Esophagus muscularis mucosa (tissue), 4 donors: Measurements from ENCODE around the gene NPLOC4. TPM values are rescaled to one million over a fixed set of nuclear protein-coding genes. Genes with fewer than 3 reads are reported as not detected.

Experiments
- DNase-seq: peaks from one replicate; pipeline ENCODE4 v3.0.0-alpha.2; 2017; ENCODE audit errors: extremely low spot score
- H3K27ac ChIP-seq, 4 donors: fragments of 200-600 bp; sonication (generic); replicated peaks in 1 of 4; 1 replicate in 3 of 4; 2 replicates in 1 of 4; pipeline ENCODE4 v1.5.1; 2016 to 2019; ENCODE audit warnings: mild to moderate bottlenecking in 1 of 4
- H3K27me3 ChIP-seq, 4 donors: fragments of 200-600 bp; sonication (generic); one replicate each; pipeline versions ENCODE4 v1.5.1 to v1.6.0; 2016 to 2019
- H3K36me3 ChIP-seq, 4 donors: fragments of 200-600 bp; sonication (generic); one replicate each; pipeline ENCODE4 v1.5.1; 2016 to 2019
- H3K4me1 ChIP-seq, 4 donors: fragments of 200-600 bp; sonication (generic); one replicate each; pipeline ENCODE4 v1.5.1; 2016 to 2019
- H3K4me3 ChIP-seq, 4 donors: fragments of 200-600 bp; sonication (generic); 1 replicate in 2 of 4; 2 replicates in 2 of 4; pipeline ENCODE4 v1.5.1; 2016 to 2019; ENCODE audit warnings: mild to moderate bottlenecking in 4 of 4, moderate library complexity in 1 of 4
- H3K9me3 ChIP-seq, 4 donors: fragments of 200-600 bp; sonication (generic); 1 replicate in 3 of 4; 2 replicates in 1 of 4; pipeline ENCODE4 v1.5.1; 2016 to 2019
- CTCF ChIP-seq, 3 experiments: fragments of 200-600 bp in 2 of 3; fragments of 450-650 bp in 1 of 3; sonication (generic) in 2 of 3; IDR thresholded peaks; one replicate each; pipeline ENCODE4 v1.5.1; 2017 to 2019; ENCODE audit warnings: antibody characterized with exemption in 3 of 3, mild to moderate bottlenecking in 2 of 3, moderate library complexity in 1 of 3
- EP300 ChIP-seq: sonication (generic); formaldehyde crosslinking; IDR thresholded peaks from one replicate; pipeline ENCODE4 v1.6.1; 2017; ENCODE audit warnings: antibody characterized with exemption
- POLR2A ChIP-seq: fragments of 450-650 bp; IDR thresholded peaks from one replicate; pipeline ENCODE4 v1.6.1; 2017; ENCODE audit warnings: antibody characterized with exemption, moderate library complexity, mild to moderate bottlenecking, low read depth
- POLR2AphosphoS5 ChIP-seq, 2 donors: sonication (generic); formaldehyde crosslinking; IDR thresholded peaks; one replicate each; pipeline ENCODE4 v1.6.1; 2017; ENCODE audit warnings: antibody characterized with exemption in 2 of 2
- WGBS: methylation state at CpG from one replicate; pipeline ENCODE4 v1.1.5; 2018; 5-methylcytosine and 5-hydroxymethylcytosine counted together
- intact Hi-C: fragments of 100-400 bp; cut with DNase I; formaldehyde crosslinking; loops from one replicate; pipeline ENCODE4 v1.15.1; 2023
- total RNA-seq, 4 donors: library from RNA; depleted of rRNA; stranded (reverse); fragments of >200 nt; gene quantifications; one replicate each; pipeline versions ENCODE4 v1.1.0 to v1.2.1, GENCODE V29; 2016

Gene NPLOC4
- total RNA-seq, 4 donors from 2014 or later, result 58.1 to 86.6 (median 65.7) TPM

- 99% methylated on average over 10 of the region's 18 CpGs for WGBS
- TF ChIP-seq POLR2A (no peak), CTCF (IDR thresholded peaks at IDR 0.05) (no peak), EP300 (no peak), POLR2AphosphoS5 (IDR thresholded peaks at IDR 0.05) (no peak)
Observed at GRCh38 chr17:81569986-81570514, 66.9 kb downstream of the NPLOC4 start.

GRCh38 chr17:81568416-81568815 lies 68.5 kb downstream of the NPLOC4 start:
- intact Hi-C loops, result no loop called here
- Histone ChIP-seq H3K27ac (peak overlapping the region in 3 of 4 donors; percentile 37 to 86 (median 82)), H3K27me3 (no peaks in the 10 kb centered on the region), H3K9me3 (no peaks in the 10 kb centered on the region), H3K4me3 (no peak overlapping the region), H3K36me3 (peaks cover 56 to 95% (median 81%) of the 10 kb centered on the region in 4 donors), H3K4me1 (peaks cover 22 to 37% (median 34%) of the 10 kb centered on the region in 4 donors)
- TF ChIP-seq EP300, result no peak
- TF ChIP-seq POLR2A, result no peak
- TF ChIP-seq POLR2AphosphoS5 (IDR thresholded peaks at IDR 0.05), result no peak
- no peak for TF ChIP-seq CTCF (IDR thresholded peaks at IDR 0.05)
- WGBS, result 82% methylated on average over 8 of the region's 10 CpGs
- no peak for DNase-seq

More at GRCh38 chr17:81569986-81570514, 66.9 kb downstream of the NPLOC4 start:
- Histone ChIP-seq H3K27ac (no peak overlapping the region), H3K36me3 (peaks cover 47 to 92% (median 78%) of the 10 kb centered on the region in 4 donors), H3K4me3 (no peak overlapping the region), H3K27me3 (no peaks in the 10 kb centered on the region), H3K9me3 (no peaks in the 10 kb centered on the region), H3K4me1 (peaks cover 22 to 37% (median 34%) of the 10 kb centered on the region in 4 donors)
- intact Hi-C loops, result no loop called here
- DNase-seq, result no peak

- H3K4me1 ChIP-seq, result peaks cover 22 to 37% (median 34%) of the 10 kb centered on the region in 4 donors
- no peaks in the 10 kb centered on the region for H3K9me3 ChIP-seq
- intact Hi-C loops, result no loop called here
- 53% methylated on average over 4 of the region's 4 CpGs for WGBS
- no peak for DNase-seq
- peak overlapping the region in 2 of 4 donors; percentile 1 to 43 for H3K4me3 ChIP-seq
- H3K27me3 ChIP-seq, result no peaks in the 10 kb centered on the region
- H3K27ac ChIP-seq, result peak overlapping the region; percentile 66 to 86 (median 74)
- peaks cover 66 to 97% (median 86%) of the 10 kb centered on the region in 4 donors for H3K36me3 ChIP-seq
- TF ChIP-seq CTCF (IDR thresholded peaks at IDR 0.05) (no peak), POLR2AphosphoS5 (IDR thresholded peaks at IDR 0.05) (no peak), POLR2A (no peak), EP300 (no peak)
Observed at GRCh38 chr17:81567191-81567590, 69.7 kb downstream of the NPLOC4 start.

GRCh38 chr17:81566461-81567126 lies 70.3 kb downstream of the NPLOC4 start:
- intact Hi-C loops, result no loop called here
- WGBS, result 0% methylated on average over 8 of the region's 8 CpGs

More at GRCh38 chr17:81566461-81567126, 70.3 kb downstream of the NPLOC4 start:
- peak overlapping the region; percentile 66 to 86 (median 74) for H3K27ac ChIP-seq
- TF ChIP-seq EP300 (no peak), POLR2AphosphoS5 (IDR thresholded peaks at IDR 0.05) (peak; percentile 38 to 59), POLR2A (no peak), CTCF (IDR thresholded peaks at IDR 0.05) (no peak)
- peaks cover 62 to 97% (median 87%) of the 10 kb centered on the region in 4 donors for H3K36me3 ChIP-seq
- no peaks in the 10 kb centered on the region for H3K27me3 ChIP-seq
- no peaks in the 10 kb centered on the region for H3K9me3 ChIP-seq
- H3K4me1 ChIP-seq, result peaks cover 22 to 37% (median 34%) of the 10 kb centered on the region in 4 donors
- no peak for DNase-seq
- H3K4me3 ChIP-seq, result peak overlapping the region; percentile 1 to 43 (median 26)
